Panc1 (cell line): ENCODE measurements around the gene KIAA1958. TPM values are rescaled to one million over a fixed set of nuclear protein-coding genes. Genes with fewer than 3 reads are reported as not detected.

Experiments
- ATAC-seq: fragments of 200-7000 bp; cut with Tn5 transposase; 2 replicates; pipeline ENCODE4 v1.9.1; 2020; ENCODE audit warnings: mild to moderate bottlenecking, moderate library complexity
- BruUV-seq: library from RNA; stranded (reverse); fragments of 400-500 nt; replicated peaks from 2 replicates; lab custom pipeline; 2021; lab: Mats Ljungman, UMichigan
- CTCF ChIA-PET: fragments of 300-600 bp; sonication (Branson Sonifier 250); formaldehyde crosslinking; loops from one replicate; lab custom pipeline; 2022; ENCODE audit warnings: antibody characterized with exemption; lab: Charles Lee
- POLR2A ChIA-PET: fragments of 300-600 bp; sonication (Branson Sonifier 250); formaldehyde crosslinking; loops from one replicate; lab custom pipeline; 2022; ENCODE audit warnings: antibody characterized with exemption; lab: Charles Lee
- DNase-seq: peaks from one replicate; pipeline ENCODE4 v3.0.0-alpha.2; 2010; ENCODE audit warnings: low read depth, low spot score
- H3K27ac ChIP-seq: 2 replicates; pipeline ENCODE4 v1.5.1; 2011; ENCODE audit warnings: mild to moderate bottlenecking, low read length, inconsistent platforms
- H3K27me3 ChIP-seq: fragments of 200-500 bp; sonication (Bioruptor generic); 2 replicates; pipeline ENCODE4 v1.6.0; 2014; ENCODE audit warnings: low read length, inconsistent platforms; ENCODE audit not compliant: control insufficient read depth, insufficient read depth
- H3K36me3 ChIP-seq: fragments of 200-500 bp; sonication (Bioruptor generic); 2 replicates; pipeline ENCODE4 v1.5.1; 2014; ENCODE audit warnings: inconsistent platforms, mild to moderate bottlenecking, low read length, moderate library complexity; ENCODE audit not compliant: control insufficient read depth, insufficient read depth
- H3K4me1 ChIP-seq: 2 replicates; pipeline ENCODE4 v1.5.1; 2011; ENCODE audit warnings: inconsistent platforms, mild to moderate bottlenecking, low read length, moderate library complexity; ENCODE audit not compliant: control insufficient read depth, insufficient read depth
- H3K4me3 ChIP-seq, 2 experiments: 2 replicates each; pipeline ENCODE4 v1.5.1; 2011 to 2012; ENCODE audit warnings: low read depth in 2 of 2, low read length in 2 of 2, mild to moderate bottlenecking in 2 of 2, inconsistent platforms in 1 of 2, moderate library complexity in 1 of 2
- H3K9me3 ChIP-seq: fragments of 200-500 bp; sonication (Bioruptor generic); 2 replicates; pipeline ENCODE4 v1.5.1; 2014; ENCODE audit warnings: low read depth, mild to moderate bottlenecking, inconsistent platforms, low read length, moderate library complexity; ENCODE audit not compliant: control insufficient read depth, insufficient read depth
- POLR2AphosphoS5 ChIP-seq: IDR thresholded peaks from 2 replicates; pipeline ENCODE4 v1.6.1; 2012; ENCODE audit warnings: mild to moderate bottlenecking, low read depth, low read length, moderate library complexity
- SIN3A ChIP-seq: IDR thresholded peaks from 2 replicates; pipeline ENCODE4 v1.6.1; 2012; ENCODE audit warnings: low read depth, mild to moderate bottlenecking, low read length, moderate library complexity, borderline replicate concordance; ENCODE audit not compliant: insufficient read depth
- TCF7L2 ChIP-seq: IDR thresholded peaks from 2 replicates; pipeline ENCODE4 v1.6.1; 2011; ENCODE audit warnings: mild to moderate bottlenecking, low read depth, low read length, inconsistent platforms
- in situ Hi-C: cut with HindIII; loops from 2 replicates; pipeline ENCODE4 v1.10.0; 2016; ENCODE audit warnings: low sequenced_read_pairs, low pct_unique_long_range_greater_than_20kb
- intact Hi-C: fragments of 100-400 bp; cut with micrococcal nuclease; formaldehyde crosslinking; loops from one replicate; pipeline ENCODE4 v1.10.0; 2022; ENCODE audit not compliant: unreplicated experiment
- total RNA-seq: library from RNA; stranded (reverse); gene quantifications from one replicate; pipeline ENCODE4 v1.2.1, GENCODE V29; 2021; ENCODE audit not compliant: unreplicated experiment
- TF ChIP-seq, protein P1 (sequence below): fragments of 450-650 bp; IDR thresholded peaks from 2 replicates; pipeline ENCODE4 v1.5.1; 2017; ENCODE audit warnings: mild to moderate bottlenecking
- TF ChIP-seq, protein P2 (sequence below), 2 experiments: IDR thresholded peaks; 2 replicates each; pipeline ENCODE4 v1.6.1; 2011 to 2012; ENCODE audit warnings: low read depth in 2 of 2, control low read depth in 1 of 2, low read length in 1 of 2, mild to moderate bottlenecking in 1 of 2, moderate library complexity in 1 of 2; ENCODE audit not compliant: insufficient read depth in 1 of 2

KIAA1958 gene
- total RNA-seq, 1 experiment from 2014 or later, result 10.4 TPM

DNA sequence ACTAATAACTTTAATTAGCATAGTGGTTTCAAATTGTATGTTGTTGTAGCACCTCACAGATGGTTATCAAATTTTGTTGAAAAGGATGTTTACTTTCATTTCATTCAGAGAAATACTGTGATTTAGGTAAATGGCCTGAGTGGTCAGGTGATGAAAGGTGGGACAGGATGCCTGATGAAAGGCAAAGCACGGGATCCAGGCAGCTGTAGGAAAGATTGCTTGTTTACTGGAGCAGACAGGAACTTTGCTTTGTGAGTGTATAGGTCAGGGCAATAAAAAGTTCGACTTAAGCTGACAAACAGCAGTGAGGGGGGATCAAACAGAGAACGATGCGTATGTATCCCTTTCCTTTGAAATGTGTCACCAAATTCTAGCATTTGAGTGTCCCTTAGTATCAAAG lies 19.0 kb downstream of the KIAA1958 start:
- ATAC-seq, result no peak
- TF ChIP-seq POLR2AphosphoS5 (no peak), TCF7L2 (no peak)
- POLR2A ChIA-PET, result no interaction called here
- no peak overlapping the region for H3K27ac ChIP-seq
- no peaks in the 10 kb centered on the region for H3K27me3 ChIP-seq
- H3K36me3 ChIP-seq, result no peaks in the 10 kb centered on the region
- intact Hi-C loops, result no loop called here
- no peak for DNase-seq
- CTCF ChIA-PET, result no interaction called here
- no peaks in the 10 kb centered on the region; the same call in 1 of the 2 replicates for H3K4me1 ChIP-seq
- no peak overlapping the region for H3K4me3 ChIP-seq
- no TSS peak for BruUV-seq
- no peaks in the 10 kb centered on the region for H3K9me3 ChIP-seq
- in situ Hi-C loops, result no loop called here

DNA sequence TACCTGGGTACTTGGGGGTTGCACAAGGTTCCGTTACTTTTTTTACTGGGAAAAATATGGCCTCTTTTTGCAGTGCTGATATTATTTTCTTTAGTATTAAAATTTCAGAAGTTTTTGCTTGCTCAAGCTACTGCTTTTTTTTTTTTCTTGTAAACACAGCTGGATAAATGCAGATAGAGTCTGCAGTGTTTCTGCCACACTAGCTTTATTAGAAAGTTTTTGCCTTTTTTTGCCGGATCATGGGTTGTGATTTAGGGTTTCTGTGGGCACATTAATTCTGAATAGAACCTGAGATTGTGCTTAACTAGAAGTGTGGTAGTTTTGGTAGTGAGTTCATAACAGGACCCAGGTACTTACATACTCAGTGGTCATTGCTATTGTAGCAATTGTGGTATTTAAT lies 19.9 kb downstream of the KIAA1958 start:
- ChIA-PET CTCF (no interaction called here), POLR2A (interaction anchor here (0.7 kb wide), 1 partner anchor 296 kb away, joined by 3 read pairs; no protein-coding TSS in a partner anchor)
- TF ChIP-seq, protein P1, sequence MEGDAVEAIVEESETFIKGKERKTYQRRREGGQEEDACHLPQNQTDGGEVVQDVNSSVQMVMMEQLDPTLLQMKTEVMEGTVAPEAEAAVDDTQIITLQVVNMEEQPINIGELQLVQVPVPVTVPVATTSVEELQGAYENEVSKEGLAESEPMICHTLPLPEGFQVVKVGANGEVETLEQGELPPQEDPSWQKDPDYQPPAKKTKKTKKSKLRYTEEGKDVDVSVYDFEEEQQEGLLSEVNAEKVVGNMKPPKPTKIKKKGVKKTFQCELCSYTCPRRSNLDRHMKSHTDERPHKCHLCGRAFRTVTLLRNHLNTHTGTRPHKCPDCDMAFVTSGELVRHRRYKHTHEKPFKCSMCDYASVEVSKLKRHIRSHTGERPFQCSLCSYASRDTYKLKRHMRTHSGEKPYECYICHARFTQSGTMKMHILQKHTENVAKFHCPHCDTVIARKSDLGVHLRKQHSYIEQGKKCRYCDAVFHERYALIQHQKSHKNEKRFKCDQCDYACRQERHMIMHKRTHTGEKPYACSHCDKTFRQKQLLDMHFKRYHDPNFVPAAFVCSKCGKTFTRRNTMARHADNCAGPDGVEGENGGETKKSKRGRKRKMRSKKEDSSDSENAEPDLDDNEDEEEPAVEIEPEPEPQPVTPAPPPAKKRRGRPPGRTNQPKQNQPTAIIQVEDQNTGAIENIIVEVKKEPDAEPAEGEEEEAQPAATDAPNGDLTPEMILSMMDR, result no peak
- TF ChIP-seq POLR2AphosphoS5 (no peak), TCF7L2 (no peak), SIN3A (no peak)
- TF ChIP-seq, protein P2, sequence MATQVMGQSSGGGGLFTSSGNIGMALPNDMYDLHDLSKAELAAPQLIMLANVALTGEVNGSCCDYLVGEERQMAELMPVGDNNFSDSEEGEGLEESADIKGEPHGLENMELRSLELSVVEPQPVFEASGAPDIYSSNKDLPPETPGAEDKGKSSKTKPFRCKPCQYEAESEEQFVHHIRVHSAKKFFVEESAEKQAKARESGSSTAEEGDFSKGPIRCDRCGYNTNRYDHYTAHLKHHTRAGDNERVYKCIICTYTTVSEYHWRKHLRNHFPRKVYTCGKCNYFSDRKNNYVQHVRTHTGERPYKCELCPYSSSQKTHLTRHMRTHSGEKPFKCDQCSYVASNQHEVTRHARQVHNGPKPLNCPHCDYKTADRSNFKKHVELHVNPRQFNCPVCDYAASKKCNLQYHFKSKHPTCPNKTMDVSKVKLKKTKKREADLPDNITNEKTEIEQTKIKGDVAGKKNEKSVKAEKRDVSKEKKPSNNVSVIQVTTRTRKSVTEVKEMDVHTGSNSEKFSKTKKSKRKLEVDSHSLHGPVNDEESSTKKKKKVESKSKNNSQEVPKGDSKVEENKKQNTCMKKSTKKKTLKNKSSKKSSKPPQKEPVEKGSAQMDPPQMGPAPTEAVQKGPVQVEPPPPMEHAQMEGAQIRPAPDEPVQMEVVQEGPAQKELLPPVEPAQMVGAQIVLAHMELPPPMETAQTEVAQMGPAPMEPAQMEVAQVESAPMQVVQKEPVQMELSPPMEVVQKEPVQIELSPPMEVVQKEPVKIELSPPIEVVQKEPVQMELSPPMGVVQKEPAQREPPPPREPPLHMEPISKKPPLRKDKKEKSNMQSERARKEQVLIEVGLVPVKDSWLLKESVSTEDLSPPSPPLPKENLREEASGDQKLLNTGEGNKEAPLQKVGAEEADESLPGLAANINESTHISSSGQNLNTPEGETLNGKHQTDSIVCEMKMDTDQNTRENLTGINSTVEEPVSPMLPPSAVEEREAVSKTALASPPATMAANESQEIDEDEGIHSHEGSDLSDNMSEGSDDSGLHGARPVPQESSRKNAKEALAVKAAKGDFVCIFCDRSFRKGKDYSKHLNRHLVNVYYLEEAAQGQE (IDR thresholded peaks at IDR 0.05; ENCODE audit: insufficient read depth in 1 of 2, low read depth in 2 of 2, low read length in 1 of 2), result no peak
- Histone ChIP-seq H3K9me3 (no peaks in the 10 kb centered on the region), H3K27ac (no peak overlapping the region), H3K4me1 (no peaks in the 10 kb centered on the region; the same call in 1 of the 2 replicates), H3K4me3 (no peak overlapping the region), H3K27me3 (no peaks in the 10 kb centered on the region), H3K36me3 (no peaks in the 10 kb centered on the region)
- intact Hi-C loops (no loop called here), in situ Hi-C loops (no loop called here)
- no peak for ATAC-seq
- no TSS peak for BruUV-seq
- no peak for DNase-seq

DNA sequence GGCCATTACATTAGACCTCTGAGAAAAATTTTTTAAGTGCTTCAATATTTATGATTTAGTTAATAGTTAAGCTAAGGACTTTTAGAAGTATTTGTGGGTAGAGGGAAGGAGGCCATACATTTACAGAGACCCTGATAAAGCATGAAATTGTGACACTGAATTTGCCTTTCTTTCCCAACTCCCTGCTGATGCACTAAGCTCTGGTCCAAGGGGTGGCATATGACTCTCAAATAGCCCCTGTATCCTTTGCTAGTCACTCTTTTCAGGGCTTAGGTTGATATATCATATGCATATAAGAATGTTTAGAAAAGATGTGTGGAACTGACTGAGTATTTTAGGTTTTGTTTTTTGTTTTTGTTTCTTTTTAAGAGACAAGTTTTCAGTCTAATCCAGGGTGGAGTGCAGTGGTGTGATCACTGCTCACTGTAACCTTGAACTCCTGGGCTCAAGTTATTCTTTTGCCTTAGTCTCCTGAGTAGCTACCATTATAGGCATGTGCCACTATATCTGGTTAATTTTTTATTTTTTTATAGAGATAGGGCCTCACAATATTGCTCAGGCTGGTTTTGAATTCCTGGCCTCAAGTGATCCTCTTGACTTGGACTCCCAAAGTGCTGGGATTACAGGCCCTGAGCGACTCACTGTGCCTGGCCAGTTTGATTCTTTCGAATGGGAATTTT lies 20.5 kb downstream of the KIAA1958 start:
- Histone ChIP-seq H3K4me3 (no peak overlapping the region), H3K9me3 (no peaks in the 10 kb centered on the region), H3K27me3 (no peaks in the 10 kb centered on the region), H3K27ac (no peak overlapping the region), H3K4me1 (no peaks in the 10 kb centered on the region; the same call in 1 of the 2 replicates), H3K36me3 (no peaks in the 10 kb centered on the region)
- no peak for DNase-seq
- intact Hi-C loops (no loop called here), in situ Hi-C loops (no loop called here)
- no TSS peak for BruUV-seq
- TF ChIP-seq SIN3A (no peak), POLR2AphosphoS5 (no peak), TCF7L2 (no peak)
- TF ChIP-seq, protein P2 (IDR thresholded peaks at IDR 0.05; ENCODE audit: insufficient read depth in 1 of 2, low read depth in 2 of 2, low read length in 1 of 2), result no peak
- TF ChIP-seq, protein P1, result no peak
- no peak for ATAC-seq
- POLR2A ChIA-PET, result interaction anchor here (0.7 kb wide), 1 partner anchor 297 kb away, joined by 3 read pairs; no protein-coding TSS in a partner anchor
- CTCF ChIA-PET, result no interaction called here
